Measurements from ENCODE around the gene ARID4A. TPM values are rescaled to one million over a fixed set of nuclear protein-coding genes. Genes with fewer than 3 reads are reported as not detected.

ARID4A gene
- total and polyA plus RNA-seq, 2 of the 13 experiments (the other 11 are each of a cell fraction or from before 2014, with no cell fraction given) = 7.2 to 9.7 TPM

DNA sequence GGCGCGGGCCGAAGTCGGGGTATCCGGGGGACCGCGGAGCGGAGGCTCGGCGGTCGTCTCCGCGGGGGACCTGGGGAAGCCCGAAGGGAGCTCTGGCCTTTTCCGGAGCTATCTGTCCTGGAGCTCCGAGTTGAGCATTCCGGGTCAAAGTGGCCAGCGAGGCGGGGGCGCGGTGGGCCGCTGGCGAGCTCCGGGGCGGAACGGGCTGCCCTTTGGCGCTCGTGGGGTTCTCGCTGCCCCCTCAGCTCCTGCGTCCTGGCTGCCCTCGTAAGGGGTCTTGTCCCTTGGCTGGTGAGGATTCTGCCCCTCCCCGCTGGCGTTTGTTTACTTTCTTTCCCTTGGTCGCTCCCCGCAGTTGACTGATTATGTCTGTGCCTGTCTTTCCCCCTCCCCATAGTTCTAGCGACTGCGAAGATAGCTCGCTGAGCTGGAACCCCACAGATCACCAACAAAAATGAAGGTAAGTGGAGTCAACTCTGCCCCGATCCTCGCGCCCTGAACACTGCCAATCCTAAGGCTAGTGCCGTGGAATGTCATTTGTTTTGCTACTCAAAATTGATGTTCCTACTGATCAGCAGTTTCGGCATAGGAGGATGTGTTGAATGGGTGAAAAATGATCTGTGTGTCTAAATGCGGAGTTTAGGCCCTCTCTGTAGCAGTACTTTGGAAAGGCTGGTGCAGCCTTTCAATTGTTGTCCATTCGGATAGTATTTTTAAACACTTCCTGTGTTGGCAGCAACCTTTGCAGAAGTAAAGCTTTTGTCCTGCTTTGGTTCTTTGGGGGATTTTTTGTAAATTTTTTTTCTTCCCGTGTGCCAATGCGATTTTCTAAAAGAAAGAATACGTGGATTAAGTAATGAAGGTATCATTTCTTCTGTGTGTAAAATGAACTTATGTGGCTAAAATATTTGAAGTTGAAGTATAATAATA is 1.3 kb downstream of the ARID4A start (continued):
- TF ChIP-seq, protein P1, sequence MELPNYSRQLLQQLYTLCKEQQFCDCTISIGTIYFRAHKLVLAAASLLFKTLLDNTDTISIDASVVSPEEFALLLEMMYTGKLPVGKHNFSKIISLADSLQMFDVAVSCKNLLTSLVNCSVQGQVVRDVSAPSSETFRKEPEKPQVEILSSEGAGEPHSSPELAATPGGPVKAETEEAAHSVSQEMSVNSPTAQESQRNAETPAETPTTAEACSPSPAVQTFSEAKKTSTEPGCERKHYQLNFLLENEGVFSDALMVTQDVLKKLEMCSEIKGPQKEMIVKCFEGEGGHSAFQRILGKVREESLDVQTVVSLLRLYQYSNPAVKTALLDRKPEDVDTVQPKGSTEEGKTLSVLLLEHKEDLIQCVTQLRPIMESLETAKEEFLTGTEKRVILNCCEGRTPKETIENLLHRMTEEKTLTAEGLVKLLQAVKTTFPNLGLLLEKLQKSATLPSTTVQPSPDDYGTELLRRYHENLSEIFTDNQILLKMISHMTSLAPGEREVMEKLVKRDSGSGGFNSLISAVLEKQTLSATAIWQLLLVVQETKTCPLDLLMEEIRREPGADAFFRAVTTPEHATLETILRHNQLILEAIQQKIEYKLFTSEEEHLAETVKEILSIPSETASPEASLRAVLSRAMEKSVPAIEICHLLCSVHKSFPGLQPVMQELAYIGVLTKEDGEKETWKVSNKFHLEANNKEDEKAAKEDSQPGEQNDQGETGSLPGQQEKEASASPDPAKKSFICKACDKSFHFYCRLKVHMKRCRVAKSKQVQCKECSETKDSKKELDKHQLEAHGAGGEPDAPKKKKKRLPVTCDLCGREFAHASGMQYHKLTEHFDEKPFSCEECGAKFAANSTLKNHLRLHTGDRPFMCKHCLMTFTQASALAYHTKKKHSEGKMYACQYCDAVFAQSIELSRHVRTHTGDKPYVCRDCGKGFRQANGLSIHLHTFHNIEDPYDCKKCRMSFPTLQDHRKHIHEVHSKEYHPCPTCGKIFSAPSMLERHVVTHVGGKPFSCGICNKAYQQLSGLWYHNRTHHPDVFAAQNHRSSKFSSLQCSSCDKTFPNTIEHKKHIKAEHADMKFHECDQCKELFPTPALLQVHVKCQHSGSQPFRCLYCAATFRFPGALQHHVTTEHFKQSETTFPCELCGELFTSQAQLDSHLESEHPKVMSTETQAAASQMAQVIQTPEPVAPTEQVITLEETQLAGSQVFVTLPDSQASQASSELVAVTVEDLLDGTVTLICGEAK (IDR thresholded peaks at IDR 0.05) = no peak
- TF ChIP-seq, protein P1 (CRISPR knock-in tag; IDR thresholded peaks at IDR 0.05) = no peak
- TF ChIP-seq, protein P2, sequence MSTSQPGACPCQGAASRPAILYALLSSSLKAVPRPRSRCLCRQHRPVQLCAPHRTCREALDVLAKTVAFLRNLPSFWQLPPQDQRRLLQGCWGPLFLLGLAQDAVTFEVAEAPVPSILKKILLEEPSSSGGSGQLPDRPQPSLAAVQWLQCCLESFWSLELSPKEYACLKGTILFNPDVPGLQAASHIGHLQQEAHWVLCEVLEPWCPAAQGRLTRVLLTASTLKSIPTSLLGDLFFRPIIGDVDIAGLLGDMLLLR (CRISPR knock-in tag; IDR thresholded peaks at IDR 0.05) = no peak
- TF ChIP-seq, protein P3, sequence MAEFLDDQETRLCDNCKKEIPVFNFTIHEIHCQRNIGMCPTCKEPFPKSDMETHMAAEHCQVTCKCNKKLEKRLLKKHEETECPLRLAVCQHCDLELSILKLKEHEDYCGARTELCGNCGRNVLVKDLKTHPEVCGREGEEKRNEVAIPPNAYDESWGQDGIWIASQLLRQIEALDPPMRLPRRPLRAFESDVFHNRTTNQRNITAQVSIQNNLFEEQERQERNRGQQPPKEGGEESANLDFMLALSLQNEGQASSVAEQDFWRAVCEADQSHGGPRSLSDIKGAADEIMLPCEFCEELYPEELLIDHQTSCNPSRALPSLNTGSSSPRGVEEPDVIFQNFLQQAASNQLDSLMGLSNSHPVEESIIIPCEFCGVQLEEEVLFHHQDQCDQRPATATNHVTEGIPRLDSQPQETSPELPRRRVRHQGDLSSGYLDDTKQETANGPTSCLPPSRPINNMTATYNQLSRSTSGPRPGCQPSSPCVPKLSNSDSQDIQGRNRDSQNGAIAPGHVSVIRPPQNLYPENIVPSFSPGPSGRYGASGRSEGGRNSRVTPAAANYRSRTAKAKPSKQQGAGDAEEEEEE (CRISPR knock-in tag; IDR thresholded peaks at IDR 0.05; ENCODE audit: borderline replicate concordance) = no peak
- TF ChIP-seq, protein P4, sequence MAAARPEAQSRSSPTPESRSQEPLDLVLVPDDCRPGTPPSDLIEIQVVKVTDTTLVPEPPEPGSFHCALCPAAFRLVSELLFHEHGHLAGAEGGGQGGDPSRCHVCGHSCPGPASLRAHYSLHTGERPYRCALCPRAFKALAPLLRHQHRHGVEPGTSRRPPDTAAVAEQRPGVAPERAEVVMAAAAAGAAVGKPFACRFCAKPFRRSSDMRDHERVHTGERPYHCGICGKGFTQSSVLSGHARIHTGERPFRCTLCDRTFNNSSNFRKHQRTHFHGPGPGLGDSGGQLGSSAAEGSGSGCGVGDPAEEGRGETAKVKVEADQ (CRISPR knock-in tag; IDR thresholded peaks at IDR 0.05; ENCODE audit: borderline replicate concordance) = no peak
- TF ChIP-seq, protein P5, sequence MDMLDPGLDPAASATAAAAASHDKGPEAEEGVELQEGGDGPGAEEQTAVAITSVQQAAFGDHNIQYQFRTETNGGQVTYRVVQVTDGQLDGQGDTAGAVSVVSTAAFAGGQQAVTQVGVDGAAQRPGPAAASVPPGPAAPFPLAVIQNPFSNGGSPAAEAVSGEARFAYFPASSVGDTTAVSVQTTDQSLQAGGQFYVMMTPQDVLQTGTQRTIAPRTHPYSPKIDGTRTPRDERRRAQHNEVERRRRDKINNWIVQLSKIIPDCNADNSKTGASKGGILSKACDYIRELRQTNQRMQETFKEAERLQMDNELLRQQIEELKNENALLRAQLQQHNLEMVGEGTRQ (IDR thresholded peaks at IDR 0.05; ENCODE audit: low read depth, low read length) = no peak
- TF ChIP-seq, protein P5 (CRISPR knock-in tag; IDR thresholded peaks at IDR 0.05; ENCODE audit: borderline replicate concordance) = no peak
- no peak for TF ChIP-seq RFX5 (IDR thresholded peaks at IDR 0.05; ENCODE audit: low read depth, low read length)
- TF ChIP-seq ZSCAN22 (CRISPR knock-in tag; IDR thresholded peaks at IDR 0.05) = no peak
- no peak for TF ChIP-seq BRCA1 (CRISPR knock-in tag; IDR thresholded peaks at IDR 0.05)
- 0 out of 2 replicates have a peak, but pooled peaks have one; percentile 39 for TF ChIP-seq ARNTL (CRISPR knock-in tag; IDR thresholded peaks at IDR 0.05)
- TF ChIP-seq BRD4 (CRISPR knock-in tag; IDR thresholded peaks at IDR 0.05) = no peak
- no peak for TF ChIP-seq KDM3A (CRISPR knock-in tag; IDR thresholded peaks at IDR 0.05; ENCODE audit: low read depth)
- no peak for TF ChIP-seq MTA3 (CRISPR knock-in tag; IDR thresholded peaks at IDR 0.05)
- no peak for TF ChIP-seq ZNF7 (CRISPR knock-in tag; IDR thresholded peaks at IDR 0.05)

Measured in HepG2 (cell line).